SU-DHL-6 (cell line): ENCODE data around the gene KCNJ12.

Experiments used
- H2AFZ ChIP-seq: fragments of 200-600 bp; sonication (generic); 2 replicates; pipeline ENCODE4 v1.6.1; 2014; ENCODE audit warnings: low read depth, mild to moderate bottlenecking, moderate library complexity, mixed read lengths, antibody characterized with exemption, low read length; ENCODE audit not compliant: severe bottlenecking
- H3F3A ChIP-seq: fragments of 200-600 bp; shearing (Covaris generic); 2 replicates; pipeline ENCODE4 v1.6.0; 2016; ENCODE audit warnings: antibody characterized with exemption, mild to moderate bottlenecking; ENCODE audit not compliant: insufficient read depth
- H3K27ac ChIP-seq: fragments of 200-600 bp; sonication (generic); 2 replicates; pipeline ENCODE4 v1.5.1; 2016; ENCODE audit warnings: low read depth, mild to moderate bottlenecking, low read length, moderate library complexity, mixed read lengths
- H3K27me3 ChIP-seq: fragments of 200-600 bp; sonication (generic), shearing (Covaris generic); 2 replicates; pipeline ENCODE4 v1.6.0; 2014; ENCODE audit warnings: mild to moderate bottlenecking, low read length
- H3K36me3 ChIP-seq: fragments of 200-600 bp; sonication (generic); 2 replicates; pipeline ENCODE4 v1.6.1; 2014; ENCODE audit warnings: mild to moderate bottlenecking, low read length, mixed read lengths
- H3K4me2 ChIP-seq: fragments of 300-600, 200-600 bp; shearing (Covaris generic), sonication (generic); 2 replicates; pipeline ENCODE4 v1.6.0; 2014; ENCODE audit warnings: low read length, low read depth, mild to moderate bottlenecking; ENCODE audit not compliant: poor library complexity, severe bottlenecking
- H3K4me3 ChIP-seq: fragments of 200-600 bp; sonication (generic); 2 replicates; pipeline ENCODE4 v1.5.1; 2014; ENCODE audit warnings: antibody characterized with exemption, low read length, mild to moderate bottlenecking, mixed read lengths; ENCODE audit not compliant: insufficient read depth, poor library complexity, severe bottlenecking
- H3K79me2 ChIP-seq: fragments of 200-600 bp; sonication (generic); 2 replicates; pipeline ENCODE4 v1.6.1; 2014; ENCODE audit warnings: mild to moderate bottlenecking, low read length, moderate library complexity; ENCODE audit not compliant: insufficient read depth
- H3K9ac ChIP-seq: fragments of 200-600 bp; sonication (generic); 2 replicates; pipeline ENCODE4 v1.7.0; 2014; ENCODE audit warnings: mild to moderate bottlenecking, low read length
- H3K9me2 ChIP-seq: fragments of 200-600 bp; sonication (generic); replicated peaks from 2 replicates; pipeline ENCODE4 v1.6.1; 2014; ENCODE audit warnings: low read length; ENCODE audit not compliant: insufficient read depth
- H3K9me3 ChIP-seq: fragments of 200-600 bp; sonication (generic); 2 replicates; pipeline ENCODE4 v1.6.1; 2014; ENCODE audit warnings: low read length, mixed read lengths; ENCODE audit not compliant: insufficient read depth
- H4K20me1 ChIP-seq: fragments of 200-600 bp; sonication (generic); 2 replicates; pipeline ENCODE4 v1.6.1; 2014; ENCODE audit warnings: low read depth, mild to moderate bottlenecking, antibody characterized with exemption, low read length, moderate library complexity, mixed read lengths
- EZH2phosphoT487 ChIP-seq: fragments of 200-600 bp; sonication (generic), shearing (Covaris generic); conservative IDR thresholded peaks from 2 replicates; pipeline ENCODE4 v1.6.1; 2018; ENCODE audit warnings: mild to moderate bottlenecking, antibody characterized with exemption, low read length, moderate library complexity, mixed read lengths
- TF ChIP-seq, protein P1 (sequence below): fragments of 200-600 bp; sonication (generic); IDR thresholded peaks from one replicate; pipeline ENCODE4 v1.5.1; 2017; ENCODE audit warnings: antibody characterized with exemption, mild to moderate bottlenecking, low read length, moderate library complexity; ENCODE audit not compliant: insufficient read depth, poor library complexity, severe bottlenecking

The KCNJ12 gene

DNA sequence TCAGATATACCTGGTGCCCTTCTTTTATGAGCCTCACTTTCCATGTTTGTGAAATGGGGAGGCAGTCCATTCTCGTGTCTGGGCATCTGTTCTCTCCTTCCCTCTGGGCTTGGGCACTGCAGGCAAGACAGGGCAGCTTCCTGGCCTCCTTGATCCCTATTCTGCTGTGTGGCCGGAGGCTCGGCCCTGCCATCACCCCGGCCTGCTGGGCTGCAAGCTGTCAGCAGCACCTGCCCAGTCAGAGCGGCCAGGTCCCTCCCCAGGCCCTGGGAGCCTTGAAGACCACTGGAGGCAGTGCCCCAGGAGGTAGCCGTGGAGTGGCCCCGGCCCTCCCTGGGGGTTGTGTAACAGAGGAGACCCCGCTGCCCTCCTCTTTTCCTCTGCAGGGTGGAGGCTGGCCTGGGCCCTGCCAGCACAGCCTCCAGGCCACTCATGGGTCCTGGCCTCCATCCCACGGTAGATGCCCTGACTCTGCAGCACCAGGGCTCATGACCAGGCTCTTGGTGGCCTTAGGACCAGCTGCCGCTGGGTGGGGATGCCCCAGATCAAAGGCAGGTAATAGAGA, 9.2 kb downstream of the KCNJ12 start:
- Histone ChIP-seq H3K4me2 (no peak overlapping the region), H3K27me3 (no peaks in the 10 kb centered on the region), H3K9ac (no peak overlapping the region), H2AFZ (no peak overlapping the region), H3K27ac (no peak overlapping the region), H3F3A (no peaks in the 10 kb centered on the region), H3K9me3 (no peaks in the 10 kb centered on the region), H4K20me1 (no peaks in the 10 kb centered on the region), H3K79me2 (no peaks in the 10 kb centered on the region), H3K4me3 (no peak overlapping the region), H3K36me3 (no peaks in the 10 kb centered on the region), H3K9me2 (no peaks in the 10 kb centered on the region)
- TF ChIP-seq, protein P1, sequence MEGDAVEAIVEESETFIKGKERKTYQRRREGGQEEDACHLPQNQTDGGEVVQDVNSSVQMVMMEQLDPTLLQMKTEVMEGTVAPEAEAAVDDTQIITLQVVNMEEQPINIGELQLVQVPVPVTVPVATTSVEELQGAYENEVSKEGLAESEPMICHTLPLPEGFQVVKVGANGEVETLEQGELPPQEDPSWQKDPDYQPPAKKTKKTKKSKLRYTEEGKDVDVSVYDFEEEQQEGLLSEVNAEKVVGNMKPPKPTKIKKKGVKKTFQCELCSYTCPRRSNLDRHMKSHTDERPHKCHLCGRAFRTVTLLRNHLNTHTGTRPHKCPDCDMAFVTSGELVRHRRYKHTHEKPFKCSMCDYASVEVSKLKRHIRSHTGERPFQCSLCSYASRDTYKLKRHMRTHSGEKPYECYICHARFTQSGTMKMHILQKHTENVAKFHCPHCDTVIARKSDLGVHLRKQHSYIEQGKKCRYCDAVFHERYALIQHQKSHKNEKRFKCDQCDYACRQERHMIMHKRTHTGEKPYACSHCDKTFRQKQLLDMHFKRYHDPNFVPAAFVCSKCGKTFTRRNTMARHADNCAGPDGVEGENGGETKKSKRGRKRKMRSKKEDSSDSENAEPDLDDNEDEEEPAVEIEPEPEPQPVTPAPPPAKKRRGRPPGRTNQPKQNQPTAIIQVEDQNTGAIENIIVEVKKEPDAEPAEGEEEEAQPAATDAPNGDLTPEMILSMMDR, result no peak
- no peak for TF ChIP-seq EZH2phosphoT487

DNA sequence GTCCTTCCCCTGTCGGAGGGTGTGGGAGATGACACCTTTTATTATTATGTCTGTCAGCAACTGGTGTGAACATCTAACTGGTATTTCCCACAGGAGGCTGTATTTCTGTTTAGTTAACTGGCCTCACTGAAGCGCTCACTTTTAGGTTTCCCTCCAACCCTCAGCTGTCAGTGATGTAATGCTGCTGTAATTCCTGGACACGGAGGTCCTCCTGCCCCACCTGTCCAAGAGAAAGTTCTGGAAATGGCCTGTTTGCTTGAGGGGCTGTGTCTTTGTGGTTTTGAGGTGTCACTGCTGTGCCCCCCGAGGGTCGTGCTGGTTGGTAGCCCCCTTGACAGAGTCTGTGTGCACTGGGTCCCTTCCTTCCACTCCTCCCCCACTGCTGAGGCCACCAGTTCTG, 11.5 kb downstream of the KCNJ12 start:
- H3K4me2 ChIP-seq, result no peak overlapping the region
- no peak overlapping the region for H3K27ac ChIP-seq
- H3K36me3 ChIP-seq, result no peaks in the 10 kb centered on the region
- H2AFZ ChIP-seq, result no peak overlapping the region
- no peaks in the 10 kb centered on the region for H4K20me1 ChIP-seq
- no peak overlapping the region for H3K4me3 ChIP-seq
- H3K9me2 ChIP-seq, result no peaks in the 10 kb centered on the region
- no peaks in the 10 kb centered on the region for H3F3A ChIP-seq
- H3K9me3 ChIP-seq, result no peaks in the 10 kb centered on the region
- H3K27me3 ChIP-seq, result no peaks in the 10 kb centered on the region
- TF ChIP-seq, protein P1, result no peak
- no peak for TF ChIP-seq EZH2phosphoT487
- H3K79me2 ChIP-seq, result no peaks in the 10 kb centered on the region
- no peak overlapping the region for H3K9ac ChIP-seq

DNA sequence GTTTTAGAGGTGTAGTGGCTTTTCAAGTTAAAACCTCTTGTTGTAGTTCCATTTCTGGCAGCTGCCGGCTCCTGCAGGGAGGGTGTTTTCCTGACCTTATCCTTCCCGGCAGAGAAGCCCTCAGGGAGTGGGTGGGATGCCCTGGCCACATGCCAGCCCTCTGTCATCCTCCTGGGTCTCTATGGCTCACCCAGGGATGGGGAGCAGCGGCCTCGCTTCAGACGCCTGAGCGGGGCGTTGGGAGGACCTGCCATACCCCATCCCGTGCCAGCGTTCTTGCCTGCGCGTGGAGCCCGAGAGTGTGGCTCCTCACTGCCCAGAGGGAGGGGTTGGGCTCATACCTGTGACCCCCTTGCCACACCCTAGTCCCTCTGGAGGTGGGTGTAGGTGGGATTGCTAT, 11.9 kb downstream of the KCNJ12 start:
- no peaks in the 10 kb centered on the region for H3K9me3 ChIP-seq
- H2AFZ ChIP-seq, result no peak overlapping the region
- no peaks in the 10 kb centered on the region for H3F3A ChIP-seq
- H3K9ac ChIP-seq, result no peak overlapping the region
- H3K4me2 ChIP-seq, result no peak overlapping the region
- H3K27ac ChIP-seq, result no peak overlapping the region
- no peak overlapping the region for H3K4me3 ChIP-seq
- H3K9me2 ChIP-seq, result no peaks in the 10 kb centered on the region
- no peaks in the 10 kb centered on the region for H3K36me3 ChIP-seq
- H4K20me1 ChIP-seq, result no peaks in the 10 kb centered on the region
- H3K79me2 ChIP-seq, result no peaks in the 10 kb centered on the region
- TF ChIP-seq, protein P1, result no peak
- no peak for TF ChIP-seq EZH2phosphoT487
- H3K27me3 ChIP-seq, result no peaks in the 10 kb centered on the region

DNA sequence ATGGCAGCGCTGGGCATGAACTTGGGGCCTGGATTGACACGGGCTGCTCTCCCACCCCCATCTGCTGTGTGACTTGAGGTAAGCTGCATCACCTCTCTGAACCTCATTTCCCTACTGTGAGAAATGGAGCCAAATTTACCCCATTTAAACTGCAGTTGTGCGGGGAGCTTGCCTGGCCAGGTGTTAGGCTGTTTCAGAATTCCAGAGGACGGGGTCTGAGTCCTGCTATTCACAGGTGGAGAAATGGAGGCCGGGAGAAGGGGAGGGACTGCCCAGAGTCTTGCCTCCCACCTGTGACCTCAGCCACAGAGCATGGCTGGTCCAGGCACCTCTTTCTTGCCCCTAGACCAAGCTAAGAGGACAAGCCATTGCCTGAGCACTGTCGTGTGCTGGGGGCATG, 12.8 kb downstream of the KCNJ12 start:
- Histone ChIP-seq H4K20me1 (no peaks in the 10 kb centered on the region), H3K79me2 (no peaks in the 10 kb centered on the region), H3K9me3 (no peaks in the 10 kb centered on the region), H3K4me3 (no peak overlapping the region), H2AFZ (no peak overlapping the region), H3K9ac (no peak overlapping the region), H3K36me3 (no peaks in the 10 kb centered on the region), H3K27me3 (no peaks in the 10 kb centered on the region), H3K4me2 (no peak overlapping the region), H3K27ac (no peak overlapping the region), H3K9me2 (no peaks in the 10 kb centered on the region), H3F3A (no peaks in the 10 kb centered on the region)
- TF ChIP-seq, protein P1, result no peak
- TF ChIP-seq EZH2phosphoT487, result no peak
